SK-N-SH treated with all-trans-retinoic acid at 6 μM for 48 hours (cell line): ENCODE data around the gene ARVCF.

Experiments used
- ATAC-seq: fragments of 200-7000 bp; cut with Tn5 transposase; 3 replicates; pipeline ENCODE4 v1.9.1; 2020; ENCODE audit warnings: mild to moderate bottlenecking, moderate library complexity
- ARNTL ChIP-seq: fragments of 450-650 bp; formaldehyde crosslinking; IDR thresholded peaks from 2 replicates; pipeline ENCODE4 v1.5.0; 2020; ENCODE audit warnings: low read depth, mild to moderate bottlenecking, moderate library complexity, borderline replicate concordance
- BACH2 ChIP-seq: fragments of 250-450 bp; sonication (Bioruptor Pico); IDR thresholded peaks from 2 replicates; pipeline ENCODE4 v1.9.0; 2021; ENCODE audit warnings: mild to moderate bottlenecking, borderline replicate concordance
- CREB5 ChIP-seq: fragments of 250-450 bp; sonication (Bioruptor Pico); IDR thresholded peaks from 2 replicates; pipeline ENCODE4 v1.5.1; 2020; ENCODE audit warnings: low read depth, mild to moderate bottlenecking, moderate library complexity
- CSDC2 ChIP-seq: fragments of 250-450 bp; sonication (Bioruptor Pico); IDR thresholded peaks from 2 replicates; pipeline ENCODE4 v1.5.0; 2020; ENCODE audit warnings: mild to moderate bottlenecking, moderate library complexity
- CSRNP3 ChIP-seq: fragments of 250-450 bp; sonication (Bioruptor Pico); IDR thresholded peaks from 2 replicates; pipeline ENCODE4 v1.5.1; 2021; ENCODE audit warnings: mild to moderate bottlenecking, moderate library complexity
- ESRRG ChIP-seq: fragments of 250-450 bp; sonication (Bioruptor Pico); IDR thresholded peaks from 2 replicates; pipeline ENCODE4 v1.6.1; 2021; ENCODE audit warnings: mild to moderate bottlenecking
- GLIS3 ChIP-seq: fragments of 250-450 bp; sonication (Bioruptor Pico); IDR thresholded peaks from 2 replicates; pipeline ENCODE4 v1.5.0; 2020; ENCODE audit warnings: mild to moderate bottlenecking, moderate library complexity
- OSR1 ChIP-seq: fragments of 250-450 bp; sonication (Bioruptor Pico); IDR thresholded peaks from 2 replicates; pipeline ENCODE4 v1.8.0; 2022; ENCODE audit warnings: moderate library complexity, mild to moderate bottlenecking, inconsistent platforms
- PATZ1 ChIP-seq: fragments of 250-450 bp; sonication (Bioruptor Pico); IDR thresholded peaks from 2 replicates; pipeline ENCODE4 v1.8.0; 2020; ENCODE audit warnings: mild to moderate bottlenecking, moderate library complexity, borderline replicate concordance
- POU6F1 ChIP-seq: fragments of 250-450 bp; sonication (Bioruptor Pico); IDR thresholded peaks from 2 replicates; pipeline ENCODE4 v1.8.0; 2021; ENCODE audit warnings: low read depth, mild to moderate bottlenecking, moderate library complexity, borderline replicate concordance
- PPARA ChIP-seq: fragments of 250-450 bp; sonication (Bioruptor Pico); IDR thresholded peaks from 2 replicates; pipeline ENCODE4 v1.5.0; 2020; ENCODE audit warnings: mild to moderate bottlenecking, borderline replicate concordance
- RARB ChIP-seq: fragments of 250-450 bp; sonication (Bioruptor Pico); IDR thresholded peaks from 2 replicates; pipeline ENCODE4 v1.8.0; 2021; ENCODE audit warnings: mild to moderate bottlenecking, moderate library complexity
- SNAI2 ChIP-seq: fragments of 250-450 bp; sonication (Bioruptor Pico); IDR thresholded peaks from 2 replicates; pipeline ENCODE4 v1.5.0; 2020; ENCODE audit warnings: mild to moderate bottlenecking, moderate library complexity
- TCF4 ChIP-seq: fragments of 250-450 bp; sonication (Bioruptor Pico); IDR thresholded peaks from 2 replicates; pipeline ENCODE4 v1.8.0; 2021; ENCODE audit warnings: mild to moderate bottlenecking, moderate library complexity, borderline replicate concordance
- TSHZ2 ChIP-seq: fragments of 250-450 bp; sonication (Bioruptor Pico); IDR thresholded peaks from 2 replicates; pipeline ENCODE4 v1.5.0; 2020; ENCODE audit warnings: mild to moderate bottlenecking, moderate library complexity
- ZC3H10 ChIP-seq: fragments of 250-450 bp; sonication (Bioruptor Pico); IDR thresholded peaks from 2 replicates; pipeline ENCODE4 v1.5.1; 2021; ENCODE audit warnings: mild to moderate bottlenecking, moderate library complexity
- ZFP3 ChIP-seq: fragments of 250-450 bp; sonication (Bioruptor Pico); IDR thresholded peaks from 2 replicates; pipeline ENCODE4 v1.5.0; 2020; ENCODE audit warnings: mild to moderate bottlenecking, moderate library complexity
- ZFP30 ChIP-seq: fragments of 450-650 bp; formaldehyde crosslinking; IDR thresholded peaks from 2 replicates; pipeline ENCODE4 v1.5.0; 2022; ENCODE audit warnings: mild to moderate bottlenecking, moderate library complexity
- ZNF565 ChIP-seq: fragments of 450-650 bp; formaldehyde crosslinking; conservative IDR thresholded peaks from 2 replicates; pipeline ENCODE4 v1.5.0; 2020; ENCODE audit warnings: low read depth, mild to moderate bottlenecking, moderate library complexity
- ZNF70 ChIP-seq: fragments of 450-650 bp; formaldehyde crosslinking; IDR thresholded peaks from 2 replicates; pipeline ENCODE4 v1.5.0; 2020; ENCODE audit warnings: mild to moderate bottlenecking, moderate library complexity
- ZNF8 ChIP-seq: fragments of 450-650 bp; formaldehyde crosslinking; IDR thresholded peaks from 2 replicates; pipeline ENCODE4 v1.5.0; 2020; ENCODE audit warnings: mild to moderate bottlenecking, moderate library complexity

ARVCF gene

GRCh38 chr22:20062043-20062765, 45.6 kb upstream of the ARVCF start:
- ATAC-seq: no peak
- TF ChIP-seq SNAI2 (CRISPR knock-in tag) (no peak), ZNF565 (no peak), POU6F1 (CRISPR knock-in tag) (no peak), CREB5 (CRISPR knock-in tag) (no peak), CSRNP3 (CRISPR knock-in tag) (no peak), ZFP30 (CRISPR knock-in tag) (no peak), OSR1 (CRISPR knock-in tag) (no peak), ZNF8 (no peak), RARB (no peak), BACH2 (CRISPR knock-in tag) (no peak)

- TF ChIP-seq TSHZ2: no peak
- no peak for ATAC-seq
These were observed 44.8 kb upstream of the ARVCF start for GRCh38 chr22:20061481-20061861.

- ATAC-seq: no peak
- TF ChIP-seq POU6F1 (CRISPR knock-in tag) (no peak), TCF4 (CRISPR knock-in tag) (no peak), PATZ1 (CRISPR knock-in tag) (no peak), ZNF8 (no peak), ZFP30 (CRISPR knock-in tag) (no peak), ZC3H10 (no peak), ESRRG (CRISPR knock-in tag) (no peak), ARNTL (no peak), BACH2 (CRISPR knock-in tag) (no peak), GLIS3 (CRISPR knock-in tag) (no peak), ZFP3 (CRISPR knock-in tag) (no peak), CREB5 (CRISPR knock-in tag) (no peak), ZNF565 (no peak), SNAI2 (CRISPR knock-in tag) (no peak), CSDC2 (CRISPR knock-in tag) (no peak), ZNF70 (CRISPR knock-in tag) (no peak), PPARA (no peak), TSHZ2 (no peak)
These were observed 44.3 kb upstream of the ARVCF start for GRCh38 chr22:20060700-20061480.
